ENCODE results near the gene ANXA3. TPM values are rescaled to one million over a fixed set of nuclear protein-coding genes. Genes with fewer than 3 reads are reported as not detected.

ANXA3 gene
- total RNA-seq, 4 donors from 2014 or later, result 22.3 to 253 (median 150) TPM

- Histone ChIP-seq H3K36me3 (peaks cover 3 to 65% of the 10 kb centered on the region in 2 donors), H3K27me3 (no peaks in the 10 kb centered on the region), H3K9me3 (no peaks in the 10 kb centered on the region), H3K4me1 (no peaks in the 10 kb centered on the region), H3K4me3 (no peak overlapping the region), H3K27ac (no peak overlapping the region)
- 62 to 76% methylated on average over 4 to 7 of the region's 7 CpGs for WGBS, 2 donors (ENCODE audit: low coverage in 1 of 2)
- ATAC-seq, result no peak
- TF ChIP-seq CTCF (IDR thresholded peaks at IDR 0.05) (no peak), POLR2A (IDR thresholded peaks at IDR 0.05) (no peak), EP300 (IDR thresholded peaks at IDR 0.05) (no peak), POLR2AphosphoS5 (IDR thresholded peaks at IDR 0.05) (no peak)
Observed at GRCh38 chr4:78601013-78601412, 49.4 kb downstream of the ANXA3 start.

DNA sequence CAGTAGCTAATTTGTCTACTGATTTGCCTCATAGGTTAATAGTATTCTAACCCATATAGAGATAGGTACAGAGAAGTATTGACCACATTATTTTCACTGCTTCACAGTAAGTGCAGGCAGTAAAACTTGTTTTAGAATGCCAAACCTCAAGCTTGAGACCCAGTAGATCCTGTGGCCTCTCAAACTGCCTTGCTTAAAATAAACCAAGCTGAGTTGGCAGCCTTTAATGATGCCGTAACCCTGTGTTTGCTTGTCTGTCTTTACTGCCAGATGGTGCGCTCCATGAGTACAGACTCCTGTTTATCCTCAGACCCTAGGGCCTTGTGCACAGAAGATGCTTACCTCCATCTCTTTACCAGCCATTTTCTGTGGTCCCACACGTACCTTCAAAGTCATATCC is 50.8 kb downstream of the ANXA3 start:
- H3K36me3 ChIP-seq, result peaks cover 3 to 68% of the 10 kb centered on the region in 2 donors
- H3K4me3 ChIP-seq, result no peak overlapping the region
- no peaks in the 10 kb centered on the region for H3K9me3 ChIP-seq
- WGBS, 2 donors (ENCODE audit: low coverage in 1 of 2), result 79 to 92% methylated on average over 3 of the region's 3 CpGs
- ATAC-seq, result no peak
- no peaks in the 10 kb centered on the region for H3K4me1 ChIP-seq
- TF ChIP-seq POLR2AphosphoS5 (IDR thresholded peaks at IDR 0.05) (no peak), CTCF (IDR thresholded peaks at IDR 0.05) (no peak), EP300 (IDR thresholded peaks at IDR 0.05) (no peak), POLR2A (IDR thresholded peaks at IDR 0.05) (no peak)
- no peaks in the 10 kb centered on the region for H3K27me3 ChIP-seq
- H3K27ac ChIP-seq, result no peak overlapping the region

GRCh38 chr4:78603384-78603783 is 51.8 kb downstream of the ANXA3 start:
- no peaks in the 10 kb centered on the region for H3K9me3 ChIP-seq
- H3K4me3 ChIP-seq, result no peak overlapping the region
- 91 to 100% methylated on average over 1 to 3 of the region's 3 CpGs for WGBS, 2 donors (ENCODE audit: low coverage in 1 of 2)
- no peak for TF ChIP-seq POLR2AphosphoS5 (IDR thresholded peaks at IDR 0.05)
- TF ChIP-seq POLR2A (IDR thresholded peaks at IDR 0.05), result no peak
- TF ChIP-seq EP300 (IDR thresholded peaks at IDR 0.05), result no peak
- TF ChIP-seq CTCF (IDR thresholded peaks at IDR 0.05), result no peak
- no peaks in the 10 kb centered on the region for H3K4me1 ChIP-seq
- no peak overlapping the region for H3K27ac ChIP-seq
- H3K36me3 ChIP-seq, result peaks cover 3 to 57% of the 10 kb centered on the region in 2 donors
- ATAC-seq, result no peak
- H3K27me3 ChIP-seq, result no peaks in the 10 kb centered on the region

GRCh38 chr4:78604988-78605387 is 53.4 kb downstream of the ANXA3 start:
- ATAC-seq, result no peak
- H3K27ac ChIP-seq, result no peak overlapping the region
- no peaks in the 10 kb centered on the region for H3K4me1 ChIP-seq
- no peak overlapping the region for H3K4me3 ChIP-seq
- 86 to 88% methylated on average over 2 of the region's 2 CpGs for WGBS, 2 donors (ENCODE audit: low coverage in 1 of 2)
- peaks cover 3 to 52% of the 10 kb centered on the region in 2 donors for H3K36me3 ChIP-seq
- no peaks in the 10 kb centered on the region for H3K27me3 ChIP-seq
- H3K9me3 ChIP-seq, result no peaks in the 10 kb centered on the region
- TF ChIP-seq POLR2A (IDR thresholded peaks at IDR 0.05) (no peak), EP300 (IDR thresholded peaks at IDR 0.05) (no peak), CTCF (IDR thresholded peaks at IDR 0.05) (no peak), POLR2AphosphoS5 (IDR thresholded peaks at IDR 0.05) (no peak)

DNA sequence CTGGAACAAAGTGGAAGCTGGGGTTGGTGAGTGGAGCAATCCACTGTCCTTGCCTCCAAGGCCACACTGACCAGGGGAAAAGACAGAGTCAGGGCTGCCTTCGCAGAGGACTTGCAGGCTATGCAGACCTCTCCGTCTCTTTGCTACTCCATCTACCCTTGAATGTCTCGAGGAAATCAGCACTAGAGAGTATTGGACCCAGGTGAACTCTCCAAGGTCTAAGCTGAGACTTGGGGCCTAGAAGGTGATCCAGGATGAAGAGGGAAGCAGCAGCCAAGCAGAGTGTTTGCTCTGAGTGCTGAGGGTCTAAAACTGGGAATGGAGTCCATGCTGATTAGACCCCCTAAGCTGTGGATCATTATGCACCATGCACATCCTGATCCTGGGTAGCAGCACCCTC is 54.5 kb downstream of the ANXA3 start:
- TF ChIP-seq EP300 (IDR thresholded peaks at IDR 0.05) (no peak), POLR2A (IDR thresholded peaks at IDR 0.05) (no peak), CTCF (IDR thresholded peaks at IDR 0.05) (no peak), POLR2AphosphoS5 (IDR thresholded peaks at IDR 0.05) (no peak)
- Histone ChIP-seq H3K36me3 (peaks cover 0 to 63% of the 10 kb centered on the region in 2 donors), H3K27me3 (no peaks in the 10 kb centered on the region), H3K27ac (no peak overlapping the region), H3K9me3 (no peaks in the 10 kb centered on the region), H3K4me3 (no peak overlapping the region), H3K4me1 (no peaks in the 10 kb centered on the region)
- ATAC-seq, result no peak
- WGBS, 2 donors (ENCODE audit: low coverage in 1 of 2), result 80 to 93% methylated on average over 1 to 3 of the region's 3 CpGs

Measured in gastroesophageal sphincter (tissue), 4 donors.